Measurements from ENCODE around the gene KRT73.
A peak's percentile ranks its signal among the peaks of the same experiment; 100 is the strongest.

The KRT73 gene

GRCh38 chr12:52618216-52618615, at the start of gene KRT73:
Gene KRT73, minus strand, starts transcription at chr12:52618559. Its CDS starts 35 bp downstream, at chr12:52618524.
- DNase-seq = no peak
- in situ Hi-C loops (cut with MboI; ENCODE audit: low pct_unique_long_range_greater_than_20kb, low sequenced_read_pairs) = no loop called here

GRCh38 chr12:52667931-52668330, 49.6 kb upstream of the KRT73 start:
- no peak for DNase-seq
- in situ Hi-C loops (cut with MboI; ENCODE audit: low pct_unique_long_range_greater_than_20kb, low sequenced_read_pairs) = no loop called here

- no peak for DNase-seq
- in situ Hi-C loops (cut with MboI; ENCODE audit: low pct_unique_long_range_greater_than_20kb, low sequenced_read_pairs) = no loop called here
These were observed 49.1 kb upstream of the KRT73 start for GRCh38 chr12:52667509-52667908.

GRCh38 chr12:52666471-52666870, 48.1 kb upstream of the KRT73 start:
- in situ Hi-C loops (cut with MboI; ENCODE audit: low pct_unique_long_range_greater_than_20kb, low sequenced_read_pairs) = no loop called here
- no peak for DNase-seq

- in situ Hi-C loops (cut with MboI; ENCODE audit: low pct_unique_long_range_greater_than_20kb, low sequenced_read_pairs) = no loop called here
- DNase-seq = no peak
These were observed 45.1 kb upstream of the KRT73 start for GRCh38 chr12:52663420-52663819.

- DNase-seq = peak; percentile 27
- in situ Hi-C loops (cut with MboI; ENCODE audit: low pct_unique_long_range_greater_than_20kb, low sequenced_read_pairs) = no loop called here
These were observed 44.5 kb upstream of the KRT73 start for GRCh38 chr12:52662918-52663229.

GRCh38 chr12:52662093-52662917, 43.9 kb upstream of the KRT73 start:
- peak; percentile 83 for DNase-seq
- in situ Hi-C loops (cut with MboI; ENCODE audit: low pct_unique_long_range_greater_than_20kb, low sequenced_read_pairs) = no loop called here

- no peak for DNase-seq
- in situ Hi-C loops (cut with MboI; ENCODE audit: low pct_unique_long_range_greater_than_20kb, low sequenced_read_pairs) = no loop called here
These were observed 43.3 kb upstream of the KRT73 start for GRCh38 chr12:52661668-52662067.

GRCh38 chr12:52660934-52661499, 42.7 kb upstream of the KRT73 start:
- DNase-seq = no peak
- in situ Hi-C loops (cut with MboI; ENCODE audit: low pct_unique_long_range_greater_than_20kb, low sequenced_read_pairs) = no loop called here

- no peak for DNase-seq
- in situ Hi-C loops (cut with MboI; ENCODE audit: low pct_unique_long_range_greater_than_20kb, low sequenced_read_pairs) = no loop called here
These were observed 41.6 kb upstream of the KRT73 start for GRCh38 chr12:52659951-52660350.

- in situ Hi-C loops (cut with MboI; ENCODE audit: low pct_unique_long_range_greater_than_20kb, low sequenced_read_pairs) = no loop called here
- no peak for DNase-seq
These were observed 41.0 kb upstream of the KRT73 start for GRCh38 chr12:52659395-52659794.

GRCh38 chr12:52658196-52658595, 39.8 kb upstream of the KRT73 start:
- in situ Hi-C loops (cut with MboI; ENCODE audit: low pct_unique_long_range_greater_than_20kb, low sequenced_read_pairs) = no loop called here
- no peak for DNase-seq

- in situ Hi-C loops (cut with MboI; ENCODE audit: low pct_unique_long_range_greater_than_20kb, low sequenced_read_pairs) = no loop called here
- DNase-seq = no peak
These were observed 39.0 kb upstream of the KRT73 start for GRCh38 chr12:52657250-52657902.

- in situ Hi-C loops (cut with MboI; ENCODE audit: low pct_unique_long_range_greater_than_20kb, low sequenced_read_pairs) = no loop called here
- DNase-seq = no peak
These were observed 38.3 kb upstream of the KRT73 start for GRCh38 chr12:52656616-52657015.

- DNase-seq = no peak
- in situ Hi-C loops (cut with MboI; ENCODE audit: low pct_unique_long_range_greater_than_20kb, low sequenced_read_pairs) = no loop called here
These were observed 37.4 kb upstream of the KRT73 start for GRCh38 chr12:52655720-52656124.

- in situ Hi-C loops (cut with MboI; ENCODE audit: low pct_unique_long_range_greater_than_20kb, low sequenced_read_pairs) = no loop called here
- DNase-seq = no peak
These were observed 36.9 kb upstream of the KRT73 start for GRCh38 chr12:52655251-52655650.

- no peak for DNase-seq
These were observed 33.4 kb upstream of the KRT73 start, which contains the start of gene KRT2 for GRCh38 chr12:52651726-52652261. Gene KRT2, minus strand, starts transcription at chr12:52652211. Its CDS starts 69 bp downstream, at chr12:52652142.

GRCh38 chr12:52650520-52651081, 32.2 kb upstream of the KRT73 start:
- no peak for DNase-seq
- in situ Hi-C loops (cut with MboI; ENCODE audit: low pct_unique_long_range_greater_than_20kb, low sequenced_read_pairs) = no loop called here

More at GRCh38 chr12:52651726-52652261, 33.4 kb upstream of the KRT73 start, which contains the start of gene KRT2:
- in situ Hi-C loops (cut with MboI; ENCODE audit: low pct_unique_long_range_greater_than_20kb, low sequenced_read_pairs) = no loop called here

GRCh38 chr12:52649066-52649465, 30.7 kb upstream of the KRT73 start:
- no peak for DNase-seq
- in situ Hi-C loops (cut with MboI; ENCODE audit: low pct_unique_long_range_greater_than_20kb, low sequenced_read_pairs) = no loop called here

All from KBM-7 (cell line).